ENCODE measurements around the gene OR56A5.

- TF ChIP-seq ZFP36L1 (CRISPR knock-in tag; IDR thresholded peaks at IDR 0.05) (no peak), MLXIP (CRISPR knock-in tag; IDR thresholded peaks at IDR 0.05; ENCODE audit: borderline replicate concordance) (no peak), ETV6 (CRISPR knock-in tag; conservative IDR thresholded peaks at IDR 0.05) (no peak), SYNCRIP (IDR thresholded peaks at IDR 0.05; ENCODE audit: insufficient read depth, low read depth, low read length) (no peak)
- TF ChIP-seq, protein P1, sequence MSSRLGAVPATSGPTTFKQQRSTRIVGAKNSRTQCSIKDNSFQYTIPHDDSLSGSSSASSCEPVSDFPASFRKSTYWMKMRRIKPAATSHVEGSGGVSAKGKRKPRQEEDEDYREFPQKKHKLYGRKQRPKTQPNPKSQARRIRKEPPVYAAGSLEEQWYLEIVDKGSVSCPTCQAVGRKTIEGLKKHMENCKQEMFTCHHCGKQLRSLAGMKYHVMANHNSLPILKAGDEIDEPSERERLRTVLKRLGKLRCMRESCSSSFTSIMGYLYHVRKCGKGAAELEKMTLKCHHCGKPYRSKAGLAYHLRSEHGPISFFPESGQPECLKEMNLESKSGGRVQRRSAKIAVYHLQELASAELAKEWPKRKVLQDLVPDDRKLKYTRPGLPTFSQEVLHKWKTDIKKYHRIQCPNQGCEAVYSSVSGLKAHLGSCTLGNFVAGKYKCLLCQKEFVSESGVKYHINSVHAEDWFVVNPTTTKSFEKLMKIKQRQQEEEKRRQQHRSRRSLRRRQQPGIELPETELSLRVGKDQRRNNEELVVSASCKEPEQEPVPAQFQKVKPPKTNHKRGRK (CRISPR knock-in tag; IDR thresholded peaks at IDR 0.05) = no peak
These were observed 44.9 kb downstream of the OR56A5 start for GRCh38 chr11:5923427-5923776.
